ENCODE results near the gene LOXHD1.

The LOXHD1 gene

GRCh38 chr18:46650681-46651080 lies 6.3 kb downstream of the LOXHD1 start:
- H3K4me1 Mint-ChIP-seq: no peaks in the 10 kb centered on the region
- H3K9me3 Mint-ChIP-seq: no peaks in the 10 kb centered on the region
- no peaks in the 10 kb centered on the region for H3K36me3 Mint-ChIP-seq
- H3K27me3 Mint-ChIP-seq: no peaks in the 10 kb centered on the region
- H3K27ac Mint-ChIP-seq: no peak overlapping the region
- H3K4me3 Mint-ChIP-seq: no peak overlapping the region

GRCh38 chr18:46649071-46649862 lies 7.8 kb downstream of the LOXHD1 start:
- Mint-ChIP-seq H3K27me3 (no peaks in the 10 kb centered on the region), H3K4me1 (no peaks in the 10 kb centered on the region), H3K36me3 (no peaks in the 10 kb centered on the region), H3K9me3 (no peaks in the 10 kb centered on the region), H3K4me3 (no peak overlapping the region), H3K27ac (no peak overlapping the region)

- Mint-ChIP-seq H3K9me3 (no peaks in the 10 kb centered on the region), H3K27ac (no peak overlapping the region), H3K36me3 (no peaks in the 10 kb centered on the region), H3K4me1 (no peaks in the 10 kb centered on the region), H3K4me3 (no peak overlapping the region), H3K27me3 (no peaks in the 10 kb centered on the region)
Measured at GRCh38 chr18:46646468-46646867, 10.6 kb downstream of the LOXHD1 start.

- no peaks in the 10 kb centered on the region for H3K9me3 Mint-ChIP-seq
- no peak overlapping the region for H3K27ac Mint-ChIP-seq
- no peaks in the 10 kb centered on the region for H3K27me3 Mint-ChIP-seq
- no peaks in the 10 kb centered on the region for H3K36me3 Mint-ChIP-seq
- no peak overlapping the region for H3K4me3 Mint-ChIP-seq
- H3K4me1 Mint-ChIP-seq: no peaks in the 10 kb centered on the region
Measured at GRCh38 chr18:46642561-46642960, 14.5 kb downstream of the LOXHD1 start.

- H3K9me3 Mint-ChIP-seq: no peaks in the 10 kb centered on the region
- H3K4me3 Mint-ChIP-seq: no peak overlapping the region
- H3K27me3 Mint-ChIP-seq: no peaks in the 10 kb centered on the region
- H3K36me3 Mint-ChIP-seq: no peaks in the 10 kb centered on the region
- H3K4me1 Mint-ChIP-seq: no peaks in the 10 kb centered on the region
- H3K27ac Mint-ChIP-seq: no peak overlapping the region
Measured at GRCh38 chr18:46641917-46642316, 15.1 kb downstream of the LOXHD1 start.

- Mint-ChIP-seq H3K4me1 (no peaks in the 10 kb centered on the region), H3K4me3 (no peak overlapping the region), H3K27me3 (no peaks in the 10 kb centered on the region), H3K36me3 (no peaks in the 10 kb centered on the region), H3K9me3 (no peaks in the 10 kb centered on the region), H3K27ac (no peak overlapping the region)
Measured at GRCh38 chr18:46639386-46639785, 17.6 kb downstream of the LOXHD1 start.

- no peak overlapping the region for H3K27ac Mint-ChIP-seq
- H3K9me3 Mint-ChIP-seq: peaks cover 2% of the 10 kb centered on the region
- H3K4me1 Mint-ChIP-seq: no peaks in the 10 kb centered on the region
- no peaks in the 10 kb centered on the region for H3K36me3 Mint-ChIP-seq
- H3K4me3 Mint-ChIP-seq: no peak overlapping the region
- no peaks in the 10 kb centered on the region for H3K27me3 Mint-ChIP-seq
Measured at GRCh38 chr18:46636040-46636630, 20.9 kb downstream of the LOXHD1 start.

- Mint-ChIP-seq H3K9me3 (peaks cover 7% of the 10 kb centered on the region), H3K36me3 (no peaks in the 10 kb centered on the region), H3K27me3 (peaks cover 2% of the 10 kb centered on the region)
Measured at GRCh38 chr18:46632401-46633071, 24.5 kb downstream of the LOXHD1 start.

GRCh38 chr18:46630991-46631390 lies 26.0 kb downstream of the LOXHD1 start:
- Mint-ChIP-seq H3K36me3 (no peaks in the 10 kb centered on the region), H3K9me3 (peaks cover 7% of the 10 kb centered on the region), H3K4me1 (peaks cover 4% of the 10 kb centered on the region), H3K4me3 (no peak overlapping the region), H3K27ac (no peak overlapping the region), H3K27me3 (peaks cover 2% of the 10 kb centered on the region)

More at GRCh38 chr18:46632401-46633071, 24.5 kb downstream of the LOXHD1 start:
- Mint-ChIP-seq H3K4me1 (peaks cover 4% of the 10 kb centered on the region), H3K27ac (no peak overlapping the region), H3K4me3 (no peak overlapping the region)

GRCh38 chr18:46630160-46630559 lies 26.9 kb downstream of the LOXHD1 start:
- peaks cover 7% of the 10 kb centered on the region for H3K9me3 Mint-ChIP-seq
- peaks cover 5% of the 10 kb centered on the region for H3K4me1 Mint-ChIP-seq
- no peaks in the 10 kb centered on the region for H3K36me3 Mint-ChIP-seq

GRCh38 chr18:46629361-46629760 lies 27.7 kb downstream of the LOXHD1 start:
- Mint-ChIP-seq H3K4me1 (peaks cover 13% of the 10 kb centered on the region), H3K27me3 (peaks cover 2% of the 10 kb centered on the region), H3K9me3 (peaks cover 7% of the 10 kb centered on the region), H3K27ac (no peak overlapping the region), H3K4me3 (no peak overlapping the region), H3K36me3 (no peaks in the 10 kb centered on the region)

More at GRCh38 chr18:46630160-46630559, 26.9 kb downstream of the LOXHD1 start:
- Mint-ChIP-seq H3K27me3 (peaks cover 2% of the 10 kb centered on the region), H3K4me3 (no peak overlapping the region), H3K27ac (no peak overlapping the region)

- peaks cover 24% of the 10 kb centered on the region for H3K4me1 Mint-ChIP-seq
- no peak overlapping the region for H3K27ac Mint-ChIP-seq
- H3K27me3 Mint-ChIP-seq: peaks cover 2% of the 10 kb centered on the region
- no peak overlapping the region for H3K4me3 Mint-ChIP-seq
- H3K36me3 Mint-ChIP-seq: no peaks in the 10 kb centered on the region
- peaks cover 7% of the 10 kb centered on the region for H3K9me3 Mint-ChIP-seq
Measured at GRCh38 chr18:46628206-46628605, 28.8 kb downstream of the LOXHD1 start.

GRCh38 chr18:46627136-46627535 lies 29.9 kb downstream of the LOXHD1 start:
- H3K4me1 Mint-ChIP-seq: peaks cover 30% of the 10 kb centered on the region
- peaks cover 7% of the 10 kb centered on the region for H3K9me3 Mint-ChIP-seq
- no peaks in the 10 kb centered on the region for H3K36me3 Mint-ChIP-seq
- H3K27me3 Mint-ChIP-seq: peaks cover 2% of the 10 kb centered on the region
- H3K4me3 Mint-ChIP-seq: no peak overlapping the region
- H3K27ac Mint-ChIP-seq: no peak overlapping the region

GRCh38 chr18:46625069-46625468 lies 32.0 kb downstream of the LOXHD1 start:
- peaks cover 47% of the 10 kb centered on the region for H3K4me1 Mint-ChIP-seq
- no peaks in the 10 kb centered on the region for H3K9me3 Mint-ChIP-seq
- H3K36me3 Mint-ChIP-seq: no peaks in the 10 kb centered on the region
- no peaks in the 10 kb centered on the region for H3K27me3 Mint-ChIP-seq
- H3K4me3 Mint-ChIP-seq: no peak overlapping the region
- no peak overlapping the region for H3K27ac Mint-ChIP-seq

- H3K27ac Mint-ChIP-seq: no peak overlapping the region
- no peak overlapping the region for H3K4me3 Mint-ChIP-seq
- H3K36me3 Mint-ChIP-seq: no peaks in the 10 kb centered on the region
- peaks cover 43% of the 10 kb centered on the region for H3K4me1 Mint-ChIP-seq
- H3K9me3 Mint-ChIP-seq: no peaks in the 10 kb centered on the region
- H3K27me3 Mint-ChIP-seq: no peaks in the 10 kb centered on the region
Measured at GRCh38 chr18:46624127-46624526, 32.9 kb downstream of the LOXHD1 start.

GRCh38 chr18:46623541-46623940 lies 33.5 kb downstream of the LOXHD1 start:
- no peaks in the 10 kb centered on the region for H3K27me3 Mint-ChIP-seq
- H3K4me1 Mint-ChIP-seq: peaks cover 43% of the 10 kb centered on the region
- no peaks in the 10 kb centered on the region for H3K36me3 Mint-ChIP-seq
- H3K9me3 Mint-ChIP-seq: no peaks in the 10 kb centered on the region
- no peak overlapping the region for H3K27ac Mint-ChIP-seq
- H3K4me3 Mint-ChIP-seq: no peak overlapping the region

All from activated naive CD4-positive, alpha-beta T cell treated with anti-CD3 and anti-CD28 coated beads, Interleukin-2, amount 50 U/mL, for 24 hours (primary cell).